ENCODE results near the gene A2M. TPM values are rescaled to one million over a fixed set of nuclear protein-coding genes. Genes with fewer than 3 reads are reported as not detected.

The A2M gene
- total and polyA plus RNA-seq, 2 donors (not counting 3 experiments of a cell fraction or from before 2014, with no cell fraction given) = 11.5 to 16.9 TPM

DNA sequence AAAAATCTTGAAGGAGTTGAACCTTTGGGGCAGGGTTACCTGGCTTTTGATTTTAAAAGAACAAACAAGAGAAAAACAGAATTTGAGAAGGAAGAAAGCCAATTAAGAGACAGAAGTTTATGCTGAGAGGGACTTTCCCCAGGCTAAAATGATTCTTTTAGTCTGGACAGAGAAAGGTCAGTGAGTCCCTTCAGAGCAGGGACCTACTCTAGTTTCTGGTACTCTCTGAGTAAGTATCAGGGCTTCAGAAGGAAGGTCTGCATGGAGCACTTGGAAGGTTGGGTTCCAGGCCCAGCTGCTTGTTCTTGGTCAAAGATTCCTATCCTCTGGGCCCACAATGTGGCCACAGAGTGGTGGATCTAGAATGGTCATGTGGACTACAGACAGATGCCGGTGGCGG, 66.8 kb downstream of the A2M start:
- DNase-seq (ENCODE audit: low read depth, low spot score) = no peak
- Histone ChIP-seq H2AFZ (ENCODE audit: low read depth, low read length) (no peak overlapping the region), H3K4me3 (replicated peaks in 1 of 3; ENCODE audit: insufficient read depth in 1 of 3, low read depth in 1 of 3, low read length in 3 of 3) (no peak overlapping the region), H3K79me2 (ENCODE audit: control insufficient read depth, insufficient read depth, low read length) (no peaks in the 10 kb centered on the region), H3K27ac (ENCODE audit: insufficient read depth, low read depth, low read length) (no peak overlapping the region), H4K20me1 (replicated peaks; ENCODE audit: control insufficient read depth, extremely low read depth, insufficient read depth, low read length) (no peaks in the 10 kb centered on the region), H3K9ac (replicated peaks; ENCODE audit: extremely low read depth, insufficient read depth, low read length) (no peak overlapping the region), H3K9me1 (replicated peaks; ENCODE audit: control insufficient read depth, extremely low read depth, insufficient read depth, low read length) (no peaks in the 10 kb centered on the region), H3K27me3 (ENCODE audit: control insufficient read depth in 2 of 2, insufficient read depth in 2 of 2, low read length in 2 of 2) (peaks cover 5 to 13% of the 10 kb centered on the region in 2 experiments), H3K4me1 (ENCODE audit: control insufficient read depth, extremely low read depth, insufficient read depth, low read length) (no peaks in the 10 kb centered on the region), H3K9me3 (replicated peaks; ENCODE audit: control insufficient read depth, insufficient read depth, low read length) (no peaks in the 10 kb centered on the region), H3K4me2 (ENCODE audit: insufficient read depth, low read length) (no peak overlapping the region), H3K36me3 (ENCODE audit: control insufficient read depth in 2 of 2, extremely low read depth in 1 of 2, insufficient read depth in 2 of 2, low read length in 2 of 2) (no peaks in the 10 kb centered on the region)
- TF ChIP-seq EZH2 (IDR thresholded peaks at IDR 0.05; ENCODE audit: borderline replicate concordance, low read depth, low read length, severe bottlenecking) (no peak), FOS (IDR thresholded peaks at IDR 0.05; ENCODE audit: borderline replicate concordance, insufficient read depth, low read length) (no peak), JUN (IDR thresholded peaks at IDR 0.05; ENCODE audit: borderline replicate concordance, insufficient read depth, insufficient read length, low read depth) (no peak), GATA2 (IDR thresholded peaks at IDR 0.05; ENCODE audit: insufficient read depth, insufficient read length, low read depth, low read length) (no peak), MAX (IDR thresholded peaks at IDR 0.05; ENCODE audit: insufficient read depth, insufficient read length) (no peak), POLR2A (IDR thresholded peaks at IDR 0.05; ENCODE audit: low read depth, low read length) (no peak)
- TF ChIP-seq, protein P1, sequence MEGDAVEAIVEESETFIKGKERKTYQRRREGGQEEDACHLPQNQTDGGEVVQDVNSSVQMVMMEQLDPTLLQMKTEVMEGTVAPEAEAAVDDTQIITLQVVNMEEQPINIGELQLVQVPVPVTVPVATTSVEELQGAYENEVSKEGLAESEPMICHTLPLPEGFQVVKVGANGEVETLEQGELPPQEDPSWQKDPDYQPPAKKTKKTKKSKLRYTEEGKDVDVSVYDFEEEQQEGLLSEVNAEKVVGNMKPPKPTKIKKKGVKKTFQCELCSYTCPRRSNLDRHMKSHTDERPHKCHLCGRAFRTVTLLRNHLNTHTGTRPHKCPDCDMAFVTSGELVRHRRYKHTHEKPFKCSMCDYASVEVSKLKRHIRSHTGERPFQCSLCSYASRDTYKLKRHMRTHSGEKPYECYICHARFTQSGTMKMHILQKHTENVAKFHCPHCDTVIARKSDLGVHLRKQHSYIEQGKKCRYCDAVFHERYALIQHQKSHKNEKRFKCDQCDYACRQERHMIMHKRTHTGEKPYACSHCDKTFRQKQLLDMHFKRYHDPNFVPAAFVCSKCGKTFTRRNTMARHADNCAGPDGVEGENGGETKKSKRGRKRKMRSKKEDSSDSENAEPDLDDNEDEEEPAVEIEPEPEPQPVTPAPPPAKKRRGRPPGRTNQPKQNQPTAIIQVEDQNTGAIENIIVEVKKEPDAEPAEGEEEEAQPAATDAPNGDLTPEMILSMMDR (IDR thresholded peaks at IDR 0.05; ENCODE audit: extremely low read depth in 1 of 2, insufficient read depth in 1 of 2, low read depth in 1 of 2, low read length in 2 of 2) = no peak
- no peak for FAIRE-seq
- no TSS peak for BruUV-seq (replicated peaks)
- CTCF ChIA-PET = interaction anchor here (0.6 to 6.7 kb wide), 29 partner anchors 10 to 567 kb away, joined by 3 to 155 read pairs (median 5); partner anchors contain the start of genes M6PR and PHC1
- dilution Hi-C loops (cut with MboI; ENCODE audit: extremely low pct_ligation_motif_present, low sequenced_read_pairs) (no loop called here), intact Hi-C loops (cut with micrococcal nuclease) (loop anchor here (1.0 to 2.0 kb wide), 4 partner anchors 158 to 504 kb away; no protein-coding TSS in a partner anchor)
- POLR2A ChIA-PET = interaction anchor here (0.5 kb wide), 1 partner anchor 382 kb away, joined by 5 read pairs; no protein-coding TSS in a partner anchor
